ENCODE data around the gene EID2B. TPM values are rescaled to one million over a fixed set of nuclear protein-coding genes. Genes with fewer than 3 reads are reported as not detected.

Gene EID2B
- total RNA-seq, 6 experiments from 2014 or later = 0.18 to 0.78 (median 0.46) TPM

GRCh38 chr19:39540333-39540673, 7.7 kb upstream of the EID2B start:
- Histone ChIP-seq H3K27me3 (no peaks in the 10 kb centered on the region), H3K27ac (no peak overlapping the region), H3K9me3 (no peaks in the 10 kb centered on the region), H3K4me3 (no peak overlapping the region), H3K36me3 (no peaks in the 10 kb centered on the region), H3K4me1 (peaks cover 0 to 16% (median 8%) of the 10 kb centered on the region in 4 donors)
- intact Hi-C loops (cut with DNase I) = no loop called here
- TF ChIP-seq POLR2A (IDR thresholded peaks at IDR 0.05) (no peak), CTCF (IDR thresholded peaks at IDR 0.05) (no peak)
- DNase-seq (no peak), ATAC-seq (no peak)
- 11% methylated on average over 8 of the region's 10 CpGs for WGBS (ENCODE audit: insufficient coverage, low coverage, low lambda C conversion rate, missing lambda C conversion rate)

DNA sequence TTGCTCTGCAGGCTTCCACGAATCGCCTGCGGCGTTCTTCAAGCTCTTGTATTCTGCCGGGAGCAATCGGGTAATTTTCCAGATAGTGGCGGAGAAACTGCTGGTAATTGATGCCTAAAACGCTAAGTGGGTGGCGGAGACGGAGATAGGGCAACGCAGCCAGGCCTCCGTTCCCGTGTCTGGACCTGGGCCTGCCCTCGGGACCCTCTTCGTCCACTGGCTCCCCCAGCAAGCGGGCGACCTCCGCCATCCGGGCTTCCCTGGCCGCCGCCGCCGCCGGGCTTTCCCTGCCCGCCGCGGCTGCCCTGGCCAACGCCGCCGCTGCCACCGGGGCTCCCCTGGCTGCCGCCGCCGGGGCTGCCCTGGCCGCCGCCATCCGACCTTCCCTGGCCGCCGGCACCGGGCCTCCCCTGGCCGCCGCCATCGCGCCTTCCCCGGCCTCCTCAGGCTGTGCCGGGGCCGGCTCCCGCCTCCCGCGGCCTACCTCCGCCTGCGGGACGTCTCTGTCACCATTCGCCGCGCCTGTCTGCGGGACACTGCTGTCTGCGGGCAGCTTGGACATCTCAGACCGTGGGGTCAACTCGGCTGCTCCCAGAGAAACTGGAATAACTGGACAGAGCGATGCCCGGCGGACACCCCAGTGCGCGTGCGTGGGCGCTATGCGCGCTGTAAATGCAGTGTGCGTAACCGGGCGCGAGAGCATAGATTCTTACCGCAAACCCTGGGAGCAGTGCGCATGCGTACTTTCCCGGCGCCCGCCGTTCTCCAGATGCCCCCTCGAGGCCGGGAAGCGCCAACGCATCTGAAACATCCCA, 7.1 kb upstream of the EID2B start, which contains the start of gene EID2:
Gene EID2, minus strand, starts transcription at position 644 of the 815 bp plus-strand sequence. Its CDS starts 82 bp downstream, at position 562.
- peak; percentile 88 for TF ChIP-seq POLR2A (IDR thresholded peaks at IDR 0.05)
- TF ChIP-seq CTCF (IDR thresholded peaks at IDR 0.05) = peak; percentile 80 to 93 (median 89)
- DNase-seq = peak; percentile 96 to 97 (median 97)
- Histone ChIP-seq H3K9me3 (no peaks in the 10 kb centered on the region), H3K36me3 (no peaks in the 10 kb centered on the region), H3K4me1 (peaks cover 0 to 16% (median 8%) of the 10 kb centered on the region in 4 donors), H3K27me3 (no peaks in the 10 kb centered on the region), H3K4me3 (peak within 1 kb of the TSS; percentile 77 to 85 (median 79)), H3K27ac (peak within 1 kb of the TSS; percentile 82 to 88 (median 86))
- peak; percentile 96 to 98 (median 97) for ATAC-seq
- 0% methylated on average over 5 of the region's 84 CpGs for WGBS (ENCODE audit: insufficient coverage, low coverage, low lambda C conversion rate, missing lambda C conversion rate)
- intact Hi-C loops (cut with DNase I) = loop anchor here (10.0 kb wide), 2 partner anchors 65 to 105 kb away; partner anchors contain the start of gene RPS16 (in 1 of the 2)

- no peak for TF ChIP-seq POLR2A (IDR thresholded peaks at IDR 0.05)
- no peak for ATAC-seq
- 0% methylated on average over 10 of the region's 10 CpGs for WGBS (ENCODE audit: insufficient coverage, low coverage, low lambda C conversion rate, missing lambda C conversion rate)
- peaks cover 0 to 16% (median 8%) of the 10 kb centered on the region in 4 donors for H3K4me1 ChIP-seq
- no peaks in the 10 kb centered on the region for H3K36me3 ChIP-seq
- no peak for DNase-seq
- H3K9me3 ChIP-seq = no peaks in the 10 kb centered on the region
- intact Hi-C loops (cut with DNase I) = loop anchor here (10.0 kb wide), 2 partner anchors 64 to 104 kb away; partner anchors contain the start of gene RPS16 (in 1 of the 2)
- H3K27ac ChIP-seq = peak overlapping the region; percentile 82 to 88 (median 86)
- peak overlapping the region; percentile 77 to 85 (median 79) for H3K4me3 ChIP-seq
- H3K27me3 ChIP-seq = no peaks in the 10 kb centered on the region
Measured at GRCh38 chr19:39539165-39539517, 6.5 kb upstream of the EID2B start.

GRCh38 chr19:39533791-39534190, 1.1 kb upstream of the EID2B start:
- Histone ChIP-seq H3K27ac (no peak overlapping the region), H3K4me1 (peaks cover 0 to 14% (median 7%) of the 10 kb centered on the region in 4 donors), H3K4me3 (no peak overlapping the region), H3K9me3 (no peaks in the 10 kb centered on the region), H3K36me3 (no peaks in the 10 kb centered on the region), H3K27me3 (no peaks in the 10 kb centered on the region)
- intact Hi-C loops (cut with DNase I) = loop anchor here (5.0 to 10.0 kb wide), 3 partner anchors 56 to 99 kb away; partner anchors contain the start of gene RPS16 (in 1 of the 2)
- DNase-seq = no peak
- ATAC-seq = no peak
- no peak for TF ChIP-seq CTCF (IDR thresholded peaks at IDR 0.05)
- no peak for TF ChIP-seq POLR2A (IDR thresholded peaks at IDR 0.05)
- WGBS (ENCODE audit: insufficient coverage, low coverage, low lambda C conversion rate, missing lambda C conversion rate) = 62% methylated on average over 2 of the region's 3 CpGs

DNA sequence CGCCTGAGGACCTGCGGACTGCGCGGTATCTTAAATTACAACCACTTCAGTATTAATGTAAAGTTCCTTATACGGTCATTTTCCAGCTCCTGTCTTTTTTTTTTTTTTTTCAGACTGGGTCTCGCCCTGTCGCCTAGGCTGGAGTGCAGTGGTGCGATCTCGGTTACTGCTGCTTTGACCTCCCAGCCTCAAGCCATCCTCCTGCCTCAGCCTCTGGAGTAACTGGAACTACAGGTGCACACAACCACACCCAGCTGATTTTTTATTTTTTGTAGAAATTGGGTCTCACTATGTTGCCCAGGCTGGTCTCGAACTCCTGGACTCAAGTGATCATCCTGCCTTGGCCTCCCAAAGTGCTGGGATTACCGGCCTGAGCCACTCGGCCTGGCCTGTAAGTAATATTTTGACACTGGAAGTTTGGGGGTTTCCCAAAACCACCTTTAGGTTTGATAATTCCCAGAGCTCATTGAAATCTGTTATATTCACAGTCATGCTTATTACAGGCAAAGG, 406 bp upstream of the EID2B start:
- no peak for ATAC-seq
- WGBS (ENCODE audit: insufficient coverage, low coverage, low lambda C conversion rate, missing lambda C conversion rate) = 18% methylated on average over 11 of the region's 12 CpGs

More for the DNA sequence above, 406 bp upstream of the EID2B start:
- Histone ChIP-seq H3K27ac (no peak overlapping the region), H3K36me3 (no peaks in the 10 kb centered on the region), H3K4me1 (peaks cover 0 to 7% (median 3%) of the 10 kb centered on the region in 4 donors), H3K9me3 (no peaks in the 10 kb centered on the region), H3K4me3 (peak overlapping the region in 2 of 3 donors; percentile 93 to 99), H3K27me3 (no peaks in the 10 kb centered on the region)
- intact Hi-C loops (cut with DNase I) = loop anchor here (5.0 to 10.0 kb wide), 3 partner anchors 56 to 98 kb away; partner anchors contain the start of gene RPS16 (in 1 of the 2)
- DNase-seq = no peak
- TF ChIP-seq POLR2A (IDR thresholded peaks at IDR 0.05) (no peak), CTCF (IDR thresholded peaks at IDR 0.05) (no peak)
